HCT116 (cell line): ENCODE results near the gene CCL17. TPM values are rescaled to one million over a fixed set of nuclear protein-coding genes. Genes with fewer than 3 reads are reported as not detected.

Experiments
- ATAC-seq: fragments of 200-7000 bp; cut with Tn5 transposase; 2 replicates; pipeline ENCODE4 v1.9.1; 2020; ENCODE audit warnings: mild to moderate bottlenecking, moderate library complexity
- BruUV-seq: library from RNA; stranded (reverse); fragments of 400-500 nt; replicated peaks from 2 replicates; lab custom pipeline; 2021; lab: Mats Ljungman, UMichigan
- CTCF ChIA-PET: fragments of 300-600 bp; sonication (Branson Sonifier 250); formaldehyde crosslinking; loops from one replicate; lab custom pipeline; 2021; ENCODE audit warnings: antibody characterized with exemption; lab: Charles Lee
- POLR2A ChIA-PET: fragments of 300-600, 350-600 bp; sonication (Branson Sonifier 250); formaldehyde crosslinking; loops from one replicate; lab custom pipeline; 2021; ENCODE audit warnings: antibody characterized with exemption; lab: Charles Lee
- RAD21 ChIA-PET, 2 experiments: fragments of 300-600 bp; sonication (Branson Sonifier 250); formaldehyde crosslinking; loops; one replicate each; lab custom pipeline; 2023; ENCODE audit warnings: low total read pairs in 2 of 2; ENCODE audit not compliant: uncharacterized antibody in 2 of 2, unreplicated experiment in 2 of 2, low non-redundant PET in 1 of 2; lab: Charles Lee
- DNase-seq: peaks from one replicate; pipeline ENCODE4 v3.0.0-alpha.2; 2010; ENCODE audit warnings: low read depth, low spot score
- H2AFZ ChIP-seq: fragments of 200-600 bp; shearing (Covaris generic), sonication (generic); 2 replicates; pipeline ENCODE4 v1.6.1; 2017; ENCODE audit warnings: low read depth, mixed run types, mixed read lengths, antibody characterized with exemption, low read length; ENCODE audit not compliant: poor library complexity, severe bottlenecking
- H3K27ac ChIP-seq: 2 replicates; pipeline ENCODE4 v1.5.1; 2012; ENCODE audit warnings: low read depth, low read length
- H3K27me3 ChIP-seq: fragments of 200-600 bp; sonication (generic); 2 replicates; pipeline ENCODE4 v1.6.1; 2016; ENCODE audit warnings: mixed run types, low read length, mixed read lengths; ENCODE audit not compliant: insufficient read depth
- H3K36me3 ChIP-seq, 2 experiments: fragments of 200-500 bp in 1 of 2; fragments of 200-600 bp in 1 of 2; sonication (Bioruptor generic) in 1 of 2; sonication (generic) in 1 of 2; 2 replicates each; pipeline versions ENCODE4 v1.5.1 to v1.6.1; 2014 to 2016; ENCODE audit warnings: low read length in 2 of 2, inconsistent platforms in 1 of 2, mixed read lengths in 1 of 2, mixed run types in 1 of 2; ENCODE audit not compliant: insufficient read depth in 2 of 2, control insufficient read depth in 1 of 2
- H3K4me1 ChIP-seq, 2 experiments: fragments of 200-600 bp in 1 of 2; sonication (generic) in 1 of 2; 2 replicates each; pipeline versions ENCODE4 v1.5.1 to v1.6.1; 2012 to 2017; ENCODE audit warnings: low read length in 2 of 2, inconsistent platforms in 1 of 2, mild to moderate bottlenecking in 1 of 2, mixed read lengths in 1 of 2, mixed run types in 1 of 2, moderate library complexity in 1 of 2; ENCODE audit not compliant: insufficient read depth in 2 of 2, control insufficient read depth in 1 of 2
- H3K4me2 ChIP-seq: fragments of 200-600 bp; sonication (generic); 2 replicates; pipeline ENCODE4 v1.6.1; 2017; ENCODE audit warnings: mixed run types, low read length, mixed read lengths
- H3K4me3 ChIP-seq, 2 experiments: fragments of 200-600 bp in 1 of 2; sonication (generic) in 1 of 2; replicated peaks in 1 of 2; 2 replicates each; pipeline ENCODE4 v1.5.1; 2011 to 2016; ENCODE audit warnings: low read length in 2 of 2, control low read depth in 1 of 2, low read depth in 1 of 2, mild to moderate bottlenecking in 1 of 2, mixed read lengths in 1 of 2, mixed run types in 1 of 2
- H3K79me2 ChIP-seq: fragments of 200-600 bp; sonication (generic); 2 replicates; pipeline ENCODE4 v1.6.1; 2017; ENCODE audit warnings: mild to moderate bottlenecking, mixed run types, low read length, moderate library complexity, mixed read lengths; ENCODE audit not compliant: insufficient read depth
- H3K9ac ChIP-seq: fragments of 200-600 bp; sonication (generic); 2 replicates; pipeline ENCODE4 v1.6.1; 2016; ENCODE audit warnings: low read length, mixed read lengths
- H3K9me2 ChIP-seq: fragments of 200-600 bp; sonication (generic), shearing (Covaris generic); 2 replicates; pipeline ENCODE4 v1.6.1; 2017; ENCODE audit warnings: mixed run types, mild to moderate bottlenecking, moderate library complexity; ENCODE audit not compliant: insufficient read depth
- H3K9me3 ChIP-seq, 2 experiments: fragments of 200-500 bp in 1 of 2; fragments of 200-600 bp in 1 of 2; sonication (Bioruptor generic) in 1 of 2; sonication (generic) in 1 of 2; 2 replicates each; pipeline ENCODE4 v1.6.1; 2014 to 2017; ENCODE audit warnings: low read length in 2 of 2, mixed read lengths in 2 of 2, inconsistent platforms in 1 of 2, low read depth in 1 of 2, mild to moderate bottlenecking in 1 of 2, mixed run types in 1 of 2, moderate library complexity in 1 of 2; ENCODE audit not compliant: control insufficient read depth in 1 of 2, insufficient read depth in 1 of 2
- H4K20me1 ChIP-seq: fragments of 200-600 bp; sonication (generic), shearing (Covaris generic); 2 replicates; pipeline ENCODE4 v1.6.1; 2017; ENCODE audit warnings: mixed run types, mild to moderate bottlenecking, moderate library complexity; ENCODE audit not compliant: insufficient read depth
- FOSL1 ChIP-seq: IDR thresholded peaks from 2 replicates; pipeline ENCODE4 v1.6.1; 2012; ENCODE audit warnings: low read depth
- POLR2A ChIP-seq: IDR thresholded peaks from 2 replicates; pipeline ENCODE4 v1.7.0; 2011; ENCODE audit warnings: borderline replicate concordance; ENCODE audit not compliant: insufficient read depth, insufficient read length; ENCODE audit errors: extremely low read depth
- POLR2AphosphoS5 ChIP-seq: IDR thresholded peaks from 2 replicates; pipeline ENCODE4 v1.6.1; 2011; ENCODE audit warnings: mild to moderate bottlenecking, low read depth, low read length, moderate library complexity
- RAD21 ChIP-seq: IDR thresholded peaks from 2 replicates; pipeline ENCODE4 v1.6.1; 2012; ENCODE audit warnings: low read depth, mild to moderate bottlenecking
- SRF ChIP-seq: IDR thresholded peaks from 2 replicates; pipeline ENCODE4 v1.6.1; 2012; ENCODE audit warnings: low read depth
- TCF7L2 ChIP-seq: IDR thresholded peaks from 2 replicates; pipeline ENCODE4 v1.7.0; 2011; ENCODE audit warnings: borderline replicate concordance, inconsistent platforms; ENCODE audit not compliant: insufficient read depth, insufficient read length; ENCODE audit errors: extremely low read depth
- ZFX ChIP-seq: fragments of 450-650 bp; IDR thresholded peaks from 2 replicates; pipeline ENCODE4 v1.6.1; 2017
- intact Hi-C: fragments of 100-400 bp; cut with micrococcal nuclease; formaldehyde crosslinking; loops from 2 replicates; pipeline ENCODE4 v1.10.0; 2022
- total RNA-seq: library from RNA; stranded (reverse); gene quantifications from one replicate; pipeline ENCODE4 v1.2.1, GENCODE V29; 2021; ENCODE audit not compliant: unreplicated experiment
- TF ChIP-seq, protein P1 (sequence below): IDR thresholded peaks from 2 replicates; pipeline ENCODE4 v1.6.1; 2012

CCL17 gene
- total RNA-seq, 1 experiment from 2014 or later = not detected

DNA sequence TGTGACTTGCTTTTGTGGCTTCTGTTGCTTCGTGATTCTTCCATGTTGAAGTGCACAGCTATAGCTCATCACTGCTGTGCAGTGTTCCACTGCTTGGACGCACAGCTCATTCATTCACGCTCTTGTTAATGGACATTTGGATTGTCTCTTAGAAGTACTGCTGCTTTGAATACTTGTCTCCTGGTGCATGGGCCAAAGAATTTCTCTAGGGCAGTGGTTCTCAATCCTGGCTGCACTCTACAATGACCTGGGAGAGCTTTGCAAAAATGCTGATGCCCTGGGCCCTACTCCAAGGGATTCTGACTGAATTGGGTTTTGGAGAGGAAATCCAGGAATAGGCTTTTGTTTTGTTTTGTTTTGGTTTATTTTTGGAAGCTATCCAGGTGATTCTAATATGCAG, 20.0 kb downstream of the CCL17 start:
- no peaks in the 10 kb centered on the region for H3K27me3 ChIP-seq
- TF ChIP-seq ZFX (no peak), RAD21 (no peak), POLR2A (no peak), TCF7L2 (no peak), SRF (no peak), POLR2AphosphoS5 (no peak)
- RAD21 ChIA-PET = no interaction called here
- intact Hi-C loops = no loop called here
- H3K4me3 ChIP-seq = no peak overlapping the region
- peaks cover 0 to under 1% of the 10 kb centered on the region in 2 experiments; a peak in 2 of 4 replicates for H3K4me1 ChIP-seq
- ATAC-seq = no peak
- BruUV-seq = no TSS peak
- no peak overlapping the region for H3K4me2 ChIP-seq
- peaks cover 12% of the 10 kb centered on the region in 2 experiments; a peak in 3 of 4 replicates for H3K36me3 ChIP-seq
- no peaks in the 10 kb centered on the region for H3K9me2 ChIP-seq
- H3K79me2 ChIP-seq = no peaks in the 10 kb centered on the region
- no peaks in the 10 kb centered on the region for H4K20me1 ChIP-seq
- POLR2A ChIA-PET = no interaction called here
- H3K27ac ChIP-seq = no peak overlapping the region
- no peak overlapping the region for H3K9ac ChIP-seq
- H3K9me3 ChIP-seq = no peaks in the 10 kb centered on the region
- no peak for DNase-seq
- H2AFZ ChIP-seq = no peak overlapping the region
- CTCF ChIA-PET = no interaction called here

DNA sequence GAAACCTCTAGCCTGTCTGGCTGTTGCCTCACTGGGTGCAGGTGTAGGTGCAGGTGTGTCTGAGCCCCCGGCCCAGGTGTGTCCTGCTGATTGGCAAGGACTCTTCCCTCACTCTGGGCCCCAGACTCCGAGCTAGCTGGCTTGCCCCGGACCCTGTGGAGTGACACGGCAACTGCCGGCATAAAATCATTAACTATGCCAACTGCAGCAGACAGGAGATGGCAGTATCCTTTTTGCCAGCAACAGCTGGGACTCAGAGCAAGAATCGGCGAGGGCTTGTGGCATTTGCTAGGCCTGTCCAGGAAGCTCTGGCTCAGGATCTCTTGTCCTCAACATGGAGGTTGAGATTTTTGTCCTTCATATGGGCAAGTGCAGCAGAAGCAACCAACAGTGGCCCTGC, 21.8 kb downstream of the CCL17 start:
- H3K4me2 ChIP-seq = no peak overlapping the region

More for the DNA sequence above, 21.8 kb downstream of the CCL17 start:
- ChIA-PET CTCF (no interaction called here), RAD21 (no interaction called here), POLR2A (interaction anchor here (0.9 kb wide), 1 partner anchor 21 kb away, joined by 3 read pairs; the partner anchor contains the start of genes CIAPIN1 and COQ9)
- H3K9ac ChIP-seq = no peak overlapping the region
- no TSS peak for BruUV-seq
- H3K9me2 ChIP-seq = no peaks in the 10 kb centered on the region
- no peak overlapping the region for H3K4me3 ChIP-seq
- H3K27ac ChIP-seq = no peak overlapping the region
- H3K27me3 ChIP-seq = no peaks in the 10 kb centered on the region
- no peak overlapping the region for H2AFZ ChIP-seq
- no peak for DNase-seq
- no peaks in the 10 kb centered on the region for H3K4me1 ChIP-seq
- TF ChIP-seq, protein P1, sequence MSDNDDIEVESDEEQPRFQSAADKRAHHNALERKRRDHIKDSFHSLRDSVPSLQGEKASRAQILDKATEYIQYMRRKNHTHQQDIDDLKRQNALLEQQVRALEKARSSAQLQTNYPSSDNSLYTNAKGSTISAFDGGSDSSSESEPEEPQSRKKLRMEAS = no peak
- no peak for TF ChIP-seq TCF7L2
- TF ChIP-seq FOSL1 = no peak
- peaks cover 28% of the 10 kb centered on the region in 2 experiments for H3K36me3 ChIP-seq
- H4K20me1 ChIP-seq = no peaks in the 10 kb centered on the region
- H3K79me2 ChIP-seq = no peaks in the 10 kb centered on the region
- no peak for ATAC-seq
- intact Hi-C loops = no loop called here
- H3K9me3 ChIP-seq = no peaks in the 10 kb centered on the region
